GM23338 (cell line): Measurements from ENCODE around the gene USH2A.

ENCODE experiments used
- EZH2phosphoT487 ChIP-seq: fragments of 200-600 bp; sonication (generic); IDR thresholded peaks from one replicate; pipeline ENCODE4 v1.8.1; 2018; ENCODE audit warnings: antibody characterized with exemption; ENCODE audit not compliant: unreplicated experiment
- TF ChIP-seq, protein P1 (sequence below), 2 experiments: fragments of 200-600 bp in 1 of 2; sonication (generic) in 1 of 2; conservative IDR thresholded peaks; 2 replicates each; pipeline versions ENCODE4 v1.5.1 to v1.6.1; 2016 to 2017; ENCODE audit warnings: antibody characterized with exemption in 2 of 2, low read depth in 2 of 2, mild to moderate bottlenecking in 2 of 2, moderate library complexity in 1 of 2

DNA sequence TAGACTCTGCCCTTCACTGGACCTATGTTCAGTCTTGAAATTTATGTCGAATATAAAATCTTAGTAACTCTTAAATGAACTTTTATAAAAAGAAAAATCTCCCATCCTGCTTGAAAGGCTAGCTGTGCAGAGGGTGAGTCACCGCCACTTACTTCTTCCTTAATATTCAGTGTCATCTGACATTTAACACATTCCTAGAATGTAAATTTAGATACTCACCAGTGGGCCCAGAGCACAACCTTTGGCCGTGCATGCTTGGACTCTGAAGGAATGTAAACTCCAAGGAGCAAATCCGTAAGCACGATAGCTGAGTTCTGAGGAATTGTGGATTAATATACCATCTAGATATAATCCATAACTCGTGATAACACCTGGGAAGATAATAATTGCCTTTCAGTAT, 452.8 kb downstream of the USH2A start:
- TF ChIP-seq, protein P1, sequence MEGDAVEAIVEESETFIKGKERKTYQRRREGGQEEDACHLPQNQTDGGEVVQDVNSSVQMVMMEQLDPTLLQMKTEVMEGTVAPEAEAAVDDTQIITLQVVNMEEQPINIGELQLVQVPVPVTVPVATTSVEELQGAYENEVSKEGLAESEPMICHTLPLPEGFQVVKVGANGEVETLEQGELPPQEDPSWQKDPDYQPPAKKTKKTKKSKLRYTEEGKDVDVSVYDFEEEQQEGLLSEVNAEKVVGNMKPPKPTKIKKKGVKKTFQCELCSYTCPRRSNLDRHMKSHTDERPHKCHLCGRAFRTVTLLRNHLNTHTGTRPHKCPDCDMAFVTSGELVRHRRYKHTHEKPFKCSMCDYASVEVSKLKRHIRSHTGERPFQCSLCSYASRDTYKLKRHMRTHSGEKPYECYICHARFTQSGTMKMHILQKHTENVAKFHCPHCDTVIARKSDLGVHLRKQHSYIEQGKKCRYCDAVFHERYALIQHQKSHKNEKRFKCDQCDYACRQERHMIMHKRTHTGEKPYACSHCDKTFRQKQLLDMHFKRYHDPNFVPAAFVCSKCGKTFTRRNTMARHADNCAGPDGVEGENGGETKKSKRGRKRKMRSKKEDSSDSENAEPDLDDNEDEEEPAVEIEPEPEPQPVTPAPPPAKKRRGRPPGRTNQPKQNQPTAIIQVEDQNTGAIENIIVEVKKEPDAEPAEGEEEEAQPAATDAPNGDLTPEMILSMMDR (conservative IDR thresholded peaks at IDR 0.05; ENCODE audit: low read depth in 2 of 2), result no peak
- TF ChIP-seq EZH2phosphoT487, result no peak
